OCI-LY3 (cell line): ENCODE results near the gene AKAP12.

Source experiments
- EZH2phosphoT487 ChIP-seq: fragments of 200-600 bp; shearing (Covaris generic); IDR thresholded peaks from 2 replicates; pipeline ENCODE4 v1.6.1; 2018; ENCODE audit warnings: antibody characterized with exemption, mixed run types, low read depth
- TF ChIP-seq, protein P1 (sequence below): fragments of 200-600, 300-600 bp; sonication (generic); IDR thresholded peaks from 2 replicates; pipeline ENCODE4 v1.5.1; 2014; ENCODE audit warnings: antibody characterized with exemption, low read length, low read depth

DNA sequence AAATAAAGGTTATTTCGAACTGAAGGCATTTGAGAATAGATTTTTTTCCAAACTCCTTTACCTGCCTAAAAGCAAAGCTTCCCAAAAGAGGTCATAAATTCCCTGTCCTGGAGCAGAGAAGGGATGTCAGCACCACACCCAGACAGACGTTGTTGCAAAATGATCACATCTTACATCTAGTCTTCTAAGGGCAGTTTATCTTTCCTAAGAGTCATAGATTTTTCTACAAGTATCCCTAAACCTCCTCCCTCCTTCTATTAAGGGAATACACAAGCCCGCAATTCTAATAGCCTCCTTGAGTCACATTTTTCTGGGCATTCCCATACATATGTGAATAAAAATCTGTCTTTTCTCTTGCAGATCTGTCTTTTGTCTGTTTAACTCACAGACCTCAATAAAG lies 20.6 kb upstream of the AKAP12 start:
- TF ChIP-seq, protein P1, sequence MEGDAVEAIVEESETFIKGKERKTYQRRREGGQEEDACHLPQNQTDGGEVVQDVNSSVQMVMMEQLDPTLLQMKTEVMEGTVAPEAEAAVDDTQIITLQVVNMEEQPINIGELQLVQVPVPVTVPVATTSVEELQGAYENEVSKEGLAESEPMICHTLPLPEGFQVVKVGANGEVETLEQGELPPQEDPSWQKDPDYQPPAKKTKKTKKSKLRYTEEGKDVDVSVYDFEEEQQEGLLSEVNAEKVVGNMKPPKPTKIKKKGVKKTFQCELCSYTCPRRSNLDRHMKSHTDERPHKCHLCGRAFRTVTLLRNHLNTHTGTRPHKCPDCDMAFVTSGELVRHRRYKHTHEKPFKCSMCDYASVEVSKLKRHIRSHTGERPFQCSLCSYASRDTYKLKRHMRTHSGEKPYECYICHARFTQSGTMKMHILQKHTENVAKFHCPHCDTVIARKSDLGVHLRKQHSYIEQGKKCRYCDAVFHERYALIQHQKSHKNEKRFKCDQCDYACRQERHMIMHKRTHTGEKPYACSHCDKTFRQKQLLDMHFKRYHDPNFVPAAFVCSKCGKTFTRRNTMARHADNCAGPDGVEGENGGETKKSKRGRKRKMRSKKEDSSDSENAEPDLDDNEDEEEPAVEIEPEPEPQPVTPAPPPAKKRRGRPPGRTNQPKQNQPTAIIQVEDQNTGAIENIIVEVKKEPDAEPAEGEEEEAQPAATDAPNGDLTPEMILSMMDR = no peak
- TF ChIP-seq EZH2phosphoT487 = no peak
